Prostate gland (tissue), 2 donors: ENCODE data around the gene SPTBN1.

Experiments used
- CTCF ChIP-seq, 4 experiments: fragments of 200-600 bp in 2 of 4; fragments of 450-650 bp in 2 of 4; sonication (generic) in 2 of 4; IDR thresholded peaks; 1 replicate in 3 of 4; 2 replicates in 1 of 4; pipeline ENCODE4 v1.5.1; 2016 to 2019; ENCODE audit warnings: antibody characterized with exemption in 4 of 4, mild to moderate bottlenecking in 2 of 4, moderate library complexity in 2 of 4
- POLR2A ChIP-seq: fragments of 450-650 bp; IDR thresholded peaks from one replicate; pipeline ENCODE4 v1.6.1; 2016; ENCODE audit warnings: antibody characterized with exemption, mild to moderate bottlenecking
- POLR2AphosphoS5 ChIP-seq: sonication (generic); formaldehyde crosslinking; IDR thresholded peaks from one replicate; pipeline ENCODE4 v1.6.1; 2017; ENCODE audit warnings: antibody characterized with exemption

DNA sequence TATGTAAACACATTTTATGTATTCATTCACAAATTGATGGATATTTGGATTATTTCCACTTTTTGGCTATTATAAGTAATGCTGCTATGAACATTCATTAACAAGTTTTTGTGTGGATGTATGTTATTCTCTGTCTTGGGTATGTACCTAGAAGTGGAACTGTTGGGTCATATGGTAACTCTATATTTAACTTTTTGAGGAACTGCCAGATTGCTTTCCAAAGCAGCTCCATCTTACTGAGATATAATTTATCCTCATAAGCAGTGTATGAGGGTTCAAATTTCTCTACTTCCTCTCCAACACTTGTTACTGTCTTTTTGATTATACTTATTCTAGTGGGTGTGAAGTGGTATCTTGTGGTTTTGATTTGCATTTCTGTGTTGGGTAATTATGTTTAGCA is 260.2 kb downstream of the SPTBN1 start:
- TF ChIP-seq CTCF (IDR thresholded peaks at IDR 0.05) (no peak), POLR2A (no peak), POLR2AphosphoS5 (no peak)
